ENCODE results near the gene SMIM8.

Gene SMIM8

GRCh38 chr6:87357479-87358196 is 35.2 kb downstream of the SMIM8 start:
- H3K4me3 ChIP-seq (replicated peaks; ENCODE audit: low read depth, low read length), result no peak overlapping the region
- TF ChIP-seq, protein P1, sequence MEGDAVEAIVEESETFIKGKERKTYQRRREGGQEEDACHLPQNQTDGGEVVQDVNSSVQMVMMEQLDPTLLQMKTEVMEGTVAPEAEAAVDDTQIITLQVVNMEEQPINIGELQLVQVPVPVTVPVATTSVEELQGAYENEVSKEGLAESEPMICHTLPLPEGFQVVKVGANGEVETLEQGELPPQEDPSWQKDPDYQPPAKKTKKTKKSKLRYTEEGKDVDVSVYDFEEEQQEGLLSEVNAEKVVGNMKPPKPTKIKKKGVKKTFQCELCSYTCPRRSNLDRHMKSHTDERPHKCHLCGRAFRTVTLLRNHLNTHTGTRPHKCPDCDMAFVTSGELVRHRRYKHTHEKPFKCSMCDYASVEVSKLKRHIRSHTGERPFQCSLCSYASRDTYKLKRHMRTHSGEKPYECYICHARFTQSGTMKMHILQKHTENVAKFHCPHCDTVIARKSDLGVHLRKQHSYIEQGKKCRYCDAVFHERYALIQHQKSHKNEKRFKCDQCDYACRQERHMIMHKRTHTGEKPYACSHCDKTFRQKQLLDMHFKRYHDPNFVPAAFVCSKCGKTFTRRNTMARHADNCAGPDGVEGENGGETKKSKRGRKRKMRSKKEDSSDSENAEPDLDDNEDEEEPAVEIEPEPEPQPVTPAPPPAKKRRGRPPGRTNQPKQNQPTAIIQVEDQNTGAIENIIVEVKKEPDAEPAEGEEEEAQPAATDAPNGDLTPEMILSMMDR (IDR thresholded peaks at IDR 0.05; ENCODE audit: low read depth, low read length, missing control alignments), result no peak
- DNase-seq (ENCODE audit: extremely low read depth, low read depth), result no peak

DNA sequence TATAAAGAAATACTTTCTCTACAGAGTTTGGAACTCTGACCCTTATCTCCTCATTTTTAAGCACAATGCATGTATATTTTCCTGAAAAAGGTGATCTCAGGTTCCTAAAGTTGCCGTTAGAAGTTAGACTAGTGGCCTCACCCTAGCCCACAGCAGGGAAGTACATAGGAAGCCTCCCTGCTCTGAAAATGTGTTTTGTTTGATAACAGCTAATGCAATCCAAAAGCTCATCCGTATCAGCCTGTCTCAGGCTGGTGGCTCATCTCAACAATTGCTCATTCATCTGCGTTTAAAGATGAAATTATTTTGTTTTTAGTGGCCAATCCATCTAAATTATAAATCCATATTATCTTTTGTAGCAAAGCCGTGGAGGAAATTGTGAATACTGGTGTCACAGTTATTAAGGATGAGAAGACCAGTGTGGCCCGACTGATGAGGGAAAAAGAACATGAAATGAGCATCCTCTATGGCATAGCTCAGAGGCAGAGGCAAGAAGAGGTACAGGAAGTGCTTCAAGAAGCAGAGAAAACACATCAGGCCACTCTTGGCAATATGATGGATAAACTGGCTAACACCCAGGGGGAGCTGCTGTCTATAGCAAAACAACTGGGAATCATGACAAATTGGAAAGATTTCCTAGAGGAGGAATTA is 42.3 kb downstream of the SMIM8 start:
- TF ChIP-seq, protein P1 (IDR thresholded peaks at IDR 0.05; ENCODE audit: low read depth, low read length, missing control alignments), result no peak
- DNase-seq (ENCODE audit: extremely low read depth, low read depth), result no peak
- H3K4me3 ChIP-seq (replicated peaks; ENCODE audit: low read depth, low read length), result no peak overlapping the region

- TF ChIP-seq, protein P1 (IDR thresholded peaks at IDR 0.05; ENCODE audit: low read depth, low read length, missing control alignments), result no peak
- H3K4me3 ChIP-seq (replicated peaks; ENCODE audit: low read depth, low read length), result no peak overlapping the region
- no peak for DNase-seq (ENCODE audit: extremely low read depth, low read depth)
Measured at GRCh38 chr6:87366072-87366827, 43.9 kb downstream of the SMIM8 start.

- no peak overlapping the region for H3K4me3 ChIP-seq (replicated peaks; ENCODE audit: low read depth, low read length)
- TF ChIP-seq, protein P1 (IDR thresholded peaks at IDR 0.05; ENCODE audit: low read depth, low read length, missing control alignments), result no peak
- DNase-seq (ENCODE audit: extremely low read depth, low read depth), result no peak
Measured at GRCh38 chr6:87366899-87367298, 44.5 kb downstream of the SMIM8 start.

DNA sequence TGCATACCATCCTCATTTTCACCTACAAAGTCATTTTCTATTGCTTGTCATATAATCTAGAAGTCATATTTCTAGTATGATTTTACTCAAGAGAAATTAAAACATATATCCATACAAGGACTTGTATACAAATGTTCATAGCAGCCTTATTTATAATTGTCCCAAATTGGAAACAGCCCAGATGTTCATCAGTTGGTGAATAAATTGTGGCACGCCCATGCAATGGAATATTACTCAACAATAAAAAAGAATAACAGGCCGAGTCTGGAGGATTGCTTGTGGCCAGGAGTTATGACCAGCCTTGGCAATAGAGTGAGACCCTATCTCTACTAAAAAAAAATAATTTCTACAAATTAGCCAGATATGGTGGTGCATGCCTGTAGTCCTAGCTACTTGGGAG is 51.0 kb downstream of the SMIM8 start:
- H3K4me3 ChIP-seq (replicated peaks; ENCODE audit: low read depth, low read length), result no peak overlapping the region
- DNase-seq (ENCODE audit: extremely low read depth, low read depth), result no peak
- TF ChIP-seq, protein P1 (IDR thresholded peaks at IDR 0.05; ENCODE audit: low read depth, low read length, missing control alignments), result no peak

DNA sequence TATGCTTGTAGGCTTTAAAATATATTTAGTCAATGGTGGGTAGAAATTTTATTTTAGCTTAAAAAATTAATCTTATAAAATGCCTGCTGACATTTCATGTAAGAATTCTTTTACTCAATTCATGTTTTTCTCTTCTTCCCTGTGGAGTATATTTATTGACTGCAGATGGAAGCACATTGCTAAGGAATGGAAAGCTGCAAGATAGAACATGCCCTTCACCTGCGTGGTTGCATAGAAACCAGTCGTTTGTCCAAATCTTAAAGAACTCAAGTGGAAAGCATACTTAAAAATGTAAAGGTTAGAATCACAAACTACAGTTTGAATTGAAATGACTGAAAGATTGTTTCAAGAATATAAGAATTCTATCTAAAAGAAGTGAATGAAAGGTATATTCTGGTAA is 52.9 kb downstream of the SMIM8 start:
- TF ChIP-seq, protein P1 (IDR thresholded peaks at IDR 0.05; ENCODE audit: low read depth, low read length, missing control alignments), result no peak
- H3K4me3 ChIP-seq (replicated peaks; ENCODE audit: low read depth, low read length), result no peak overlapping the region
- DNase-seq (ENCODE audit: extremely low read depth, low read depth), result no peak

All from HFF-Myc (cell line).